A549 (cell line): ENCODE data around the gene USP6NL. TPM values are rescaled to one million over a fixed set of nuclear protein-coding genes. Genes with fewer than 3 reads are reported as not detected.

Experiments used
- ATAC-seq, 2 experiments: fragments of 200-7000 bp in 1 of 2; fragments of >200 bp in 1 of 2; cut with Nextera tagmentation in 1 of 2; cut with Tn5 transposase in 1 of 2; 3 replicates each; pipeline versions ENCODE4 v1.8.0 to v1.9.1; 2018 to 2020; ENCODE audit warnings: mild to moderate bottlenecking in 1 of 2, moderate library complexity in 1 of 2
- CTCF ChIA-PET: fragments of 300-600 bp; sonication (Branson Sonifier 250); formaldehyde crosslinking; extraction: SDS; loops from one replicate; lab custom pipeline; 2021; ENCODE audit warnings: antibody characterized with exemption, inconsistent platforms; lab: Yijun Ruan, JAX
- POLR2A ChIA-PET: fragments of 350-600 bp; formaldehyde crosslinking; extraction: SDS; loops from one replicate; lab custom pipeline; 2021; ENCODE audit warnings: antibody characterized with exemption, inconsistent platforms; lab: Yijun Ruan, JAX
- DNase-seq, 2 experiments: peaks; one replicate each; pipeline versions ENCODE4 v3.0.0 to v3.0.0-alpha.2; 2011 to 2016; ENCODE audit warnings: low read depth in 1 of 2, low spot score in 1 of 2
- FAIRE-seq: peaks from 2 replicates; lab custom pipeline; 2011; peaks lifted over from hg19 to GRCh38; lab: Jason Lieb, UNC
- H3K27ac ChIP-seq, 2 experiments: fragments of >200 bp; sonication (Bioruptor Twin); formaldehyde crosslinking; 3 replicates each; pipeline ENCODE4 v1.5.1; 2016 to 2017
- H3K4me1 ChIP-seq: fragments of >200 bp; sonication (Bioruptor Twin); formaldehyde crosslinking; 3 replicates; pipeline ENCODE4 v1.6.1; 2016
- H3K4me2 ChIP-seq: fragments of >200 bp; sonication (Bioruptor Twin); formaldehyde crosslinking; 3 replicates; pipeline ENCODE4 v1.6.1; 2016
- H3K4me3 ChIP-seq: fragments of >200 bp; sonication (Bioruptor Twin); formaldehyde crosslinking; 3 replicates; pipeline ENCODE4 v1.5.1; 2016
- H3K9me3 ChIP-seq: fragments of >200 bp; sonication (Bioruptor Twin); formaldehyde crosslinking; 3 replicates; pipeline ENCODE4 v1.6.1; 2016
- ATOH8 ChIP-seq: fragments of 250-450 bp; sonication (Bioruptor Pico); IDR thresholded peaks from 2 replicates; pipeline ENCODE4 v1.5.0; 2020; ENCODE audit warnings: low read depth, mild to moderate bottlenecking, moderate library complexity
- BCL3 ChIP-seq: fragments of >200 bp; sonication (Bioruptor Twin); formaldehyde crosslinking; IDR thresholded peaks from 3 replicates; pipeline ENCODE4 v1.6.1; 2016
- BHLHE40 ChIP-seq: IDR thresholded peaks from 2 replicates; pipeline ENCODE4 v1.6.1; 2012; ENCODE audit warnings: low read depth, low read length, inconsistent platforms
- CBX2 ChIP-seq: fragments of 200-600 bp; sonication (generic); IDR thresholded peaks from 2 replicates; pipeline ENCODE4 v1.6.1; 2016; ENCODE audit warnings: low read depth, mild to moderate bottlenecking, borderline replicate concordance
- CBX8 ChIP-seq: fragments of 200-600 bp; sonication (generic); IDR thresholded peaks from 2 replicates; pipeline ENCODE4 v1.6.1; 2016
- CTCF ChIP-seq: fragments of >200 bp; sonication (Bioruptor Twin); formaldehyde crosslinking; IDR thresholded peaks from 3 replicates; pipeline ENCODE4 v1.5.1; 2016
- EHF ChIP-seq: fragments of 250-450 bp; sonication (Bioruptor Pico); IDR thresholded peaks from 2 replicates; pipeline ENCODE4 v1.5.0; 2020; ENCODE audit warnings: mild to moderate bottlenecking
- ESRRA ChIP-seq: fragments of 150-350 bp; IDR thresholded peaks from 2 replicates; pipeline ENCODE4 v1.6.1; 2014; ENCODE audit warnings: mild to moderate bottlenecking, low read length, borderline replicate concordance
- GATA3 ChIP-seq: IDR thresholded peaks from 2 replicates; pipeline ENCODE4 v1.6.1; 2012; ENCODE audit warnings: borderline replicate concordance
- HDAC2 ChIP-seq: fragments of 200-600 bp; sonication (generic); IDR thresholded peaks from 2 replicates; pipeline ENCODE4 v1.6.1; 2016
- JUN ChIP-seq, 2 experiments: fragments of >200 bp; sonication (Bioruptor Twin); formaldehyde crosslinking; IDR thresholded peaks; 2 replicates in 1 of 2; 3 replicates in 1 of 2; pipeline ENCODE4 v1.6.1; 2016 to 2017
- KDM5A ChIP-seq: fragments of 200-600 bp; sonication (generic); IDR thresholded peaks from 2 replicates; pipeline ENCODE4 v1.6.1; 2016; ENCODE audit warnings: antibody characterized with exemption, mild to moderate bottlenecking
- NR3C1 ChIP-seq: fragments of >200 bp; sonication (Bioruptor Twin); formaldehyde crosslinking; IDR thresholded peaks from 3 replicates; pipeline ENCODE4 v1.6.1; 2017
- POLR2AphosphoS2 ChIP-seq: conservative IDR thresholded peaks from 2 replicates; pipeline ENCODE4 v1.6.1; 2012; ENCODE audit warnings: low read length, improper control_type of control experiment, inconsistent platforms
- RAD21 ChIP-seq, 2 experiments: fragments of >200 bp in 1 of 2; sonication (Bioruptor Twin) in 1 of 2; formaldehyde crosslinking in 1 of 2; IDR thresholded peaks in 1 of 2; conservative IDR thresholded peaks in 1 of 2; 2 replicates in 1 of 2; 3 replicates in 1 of 2; pipeline ENCODE4 v1.6.1; 2012 to 2018; ENCODE audit warnings: inconsistent platforms in 1 of 2
- RARB ChIP-seq: fragments of 250-450 bp; sonication (Bioruptor Pico); IDR thresholded peaks from 2 replicates; pipeline ENCODE4 v1.8.0; 2021; ENCODE audit warnings: mild to moderate bottlenecking, moderate library complexity
- RCOR1 ChIP-seq: fragments of 150-350 bp; IDR thresholded peaks from 2 replicates; pipeline ENCODE4 v1.6.1; 2014; ENCODE audit warnings: antibody characterized with exemption, low read length, low read depth
- RNF2 ChIP-seq: fragments of 200-600 bp; sonication (generic); IDR thresholded peaks from 2 replicates; pipeline ENCODE4 v1.6.1; 2016; ENCODE audit warnings: low read depth, mild to moderate bottlenecking, antibody characterized with exemption, moderate library complexity, borderline replicate concordance
- SMC3 ChIP-seq: fragments of >200 bp; sonication (Bioruptor Twin); formaldehyde crosslinking; IDR thresholded peaks from 3 replicates; pipeline ENCODE4 v1.6.1; 2018; ENCODE audit warnings: inconsistent platforms
- TFCP2L1 ChIP-seq: fragments of 250-450 bp; sonication (Bioruptor Pico); IDR thresholded peaks from 2 replicates; pipeline ENCODE4 v1.5.0; 2021; ENCODE audit warnings: mild to moderate bottlenecking
- ZC3H11A ChIP-seq: fragments of 450-650 bp; IDR thresholded peaks from 2 replicates; pipeline ENCODE4 v1.6.1; 2014; ENCODE audit warnings: antibody characterized with exemption, mild to moderate bottlenecking
- ZFP36 ChIP-seq: fragments of 450-650 bp; IDR thresholded peaks from 2 replicates; pipeline ENCODE4 v1.6.1; 2014; ENCODE audit warnings: borderline replicate concordance; ENCODE audit not compliant: partially characterized antibody
- WGBS: methylation state at CpG from one replicate; pipeline ENCODE4 v1.1.6; 2017; ENCODE audit errors: missing lambda C conversion rate; 5-methylcytosine and 5-hydroxymethylcytosine counted together
- polyA plus RNA-seq, 4 experiments: library from polyadenylated mRNA; depleted of rRNA in 3 of 4; stranded (reverse); fragments of >200 nt; fragmentation: RNase III in 1 of 4; extraction: RNeasy Plus Mini Kit Qiagen cat#74134 plus additional on column Dnase treatment in 1 of 4; gene quantifications; 2 replicates in 3 of 4; 3 replicates in 1 of 4; pipeline ENCODE4 v1.2.3, GENCODE V29; 2011 to 2017

The USP6NL gene
- polyA plus RNA-seq, 2 of the 4 experiments (the other 2 are of a cell fraction): 10.6 to 18.2 TPM

GRCh38 chr10:11626071-11626470 is 14.6 kb upstream of the USP6NL start:
- H3K4me2 ChIP-seq: no peak overlapping the region
- H3K4me1 ChIP-seq: no peaks in the 10 kb centered on the region
- no peak overlapping the region for H3K4me3 ChIP-seq
- ATAC-seq (no peak; a peak in 1 of 6 replicates), DNase-seq (no peak), FAIRE-seq (no peak)
- H3K9me3 ChIP-seq: no peaks in the 10 kb centered on the region
- TF ChIP-seq HDAC2 (no peak), ZC3H11A (no peak), RNF2 (no peak), CBX2 (no peak), RCOR1 (no peak), BCL3 (no peak), RARB (CRISPR knock-in tag) (no peak), KDM5A (no peak), GATA3 (no peak), TFCP2L1 (CRISPR knock-in tag) (no peak)
- WGBS: 39% methylated on average over 3 of the region's 3 CpGs
- H3K27ac ChIP-seq: no peak overlapping the region
- CTCF ChIA-PET: no interaction called here
- POLR2A ChIA-PET: no interaction called here

GRCh38 chr10:11625019-11625735 is 13.7 kb upstream of the USP6NL start:
- FAIRE-seq: no peak
- WGBS: 41% methylated on average over 9 of the region's 9 CpGs
- POLR2A ChIA-PET: no interaction called here
- Histone ChIP-seq H3K27ac (no peak overlapping the region), H3K9me3 (no peaks in the 10 kb centered on the region), H3K4me1 (no peaks in the 10 kb centered on the region), H3K4me2 (no peak overlapping the region), H3K4me3 (no peak overlapping the region)
- CTCF ChIA-PET: no interaction called here
- no peak for DNase-seq
- no peak for ATAC-seq
- TF ChIP-seq NR3C1 (no peak), ESRRA (no peak), BHLHE40 (no peak), CBX2 (no peak), BCL3 (no peak), HDAC2 (no peak), SMC3 (no peak)

- Histone ChIP-seq H3K9me3 (no peaks in the 10 kb centered on the region), H3K27ac (no peak overlapping the region), H3K4me1 (no peaks in the 10 kb centered on the region), H3K4me2 (no peak overlapping the region), H3K4me3 (no peak overlapping the region)
- ATAC-seq (no peak), FAIRE-seq (no peak), DNase-seq (no peak)
- TF ChIP-seq RAD21 (conservative IDR thresholded peaks at IDR 0.05 in 1 of 2, IDR thresholded peaks at IDR 0.05 in 1 of 2) (no peak), CTCF (no peak), POLR2AphosphoS2 (no peak), EHF (CRISPR knock-in tag) (no peak), CBX8 (no peak), JUN (IDR thresholded peaks at IDR 0.05) (no peak), ATOH8 (CRISPR knock-in tag) (no peak), ZFP36 (no peak)
- ChIA-PET CTCF (interaction anchor here (1.2 kb wide), 1 partner anchor 101 kb away, joined by 3 read pairs; no protein-coding TSS in a partner anchor), POLR2A (no interaction called here)
Observed at GRCh38 chr10:11617233-11617632, 5.8 kb upstream of the USP6NL start.
